GM12878 (cell line): Measurements from ENCODE around the gene MEAF6. TPM values are rescaled to one million over a fixed set of nuclear protein-coding genes. Genes with fewer than 3 reads are reported as not detected.

Experiments used
- CBX3 ChIP-seq: fragments of 200-600 bp; sonication (generic); IDR thresholded peaks from 2 replicates; pipeline ENCODE4 v1.6.1; 2016; ENCODE audit warnings: low read depth, borderline replicate concordance
- CEBPZ ChIP-seq: fragments of 150-350 bp; IDR thresholded peaks from 2 replicates; pipeline ENCODE4 v1.6.1; 2016; ENCODE audit warnings: low read depth, low read length
- CREB1 ChIP-seq: IDR thresholded peaks from 2 replicates; pipeline ENCODE4 v1.6.1; 2012; ENCODE audit warnings: low read depth, mild to moderate bottlenecking, inconsistent platforms
- CREM ChIP-seq: IDR thresholded peaks from 2 replicates; pipeline ENCODE4 v1.6.1; 2014; ENCODE audit warnings: antibody characterized with exemption, low read depth
- DPF2 ChIP-seq: fragments of 450-650 bp; IDR thresholded peaks from 2 replicates; pipeline ENCODE4 v1.6.1; 2017; ENCODE audit warnings: mild to moderate bottlenecking
- RFX5 ChIP-seq: IDR thresholded peaks from 2 replicates; pipeline ENCODE4 v1.6.1; 2011; ENCODE audit warnings: low read depth, low read length, improper control_type of control experiment
- SIX5 ChIP-seq: IDR thresholded peaks from 2 replicates; pipeline ENCODE4 v1.6.1; 2011; ENCODE audit warnings: mild to moderate bottlenecking, low read depth, low read length, moderate library complexity; ENCODE audit not compliant: severe bottlenecking
- SMARCA5 ChIP-seq: fragments of 450-650 bp; IDR thresholded peaks from 2 replicates; pipeline ENCODE4 v1.6.1; 2017; ENCODE audit warnings: mild to moderate bottlenecking
- ZNF24 ChIP-seq: fragments of 450-650 bp; IDR thresholded peaks from 2 replicates; pipeline ENCODE4 v1.6.1; 2017; ENCODE audit warnings: antibody characterized with exemption, mild to moderate bottlenecking
- ZNF622 ChIP-seq: fragments of 450-650 bp; IDR thresholded peaks from 2 replicates; pipeline ENCODE4 v1.6.1; 2017; ENCODE audit warnings: mild to moderate bottlenecking, inconsistent platforms
- polyA plus RNA-seq, 11 experiments: library from polyadenylated mRNA; depleted of rRNA in 4 of 11; unstranded in 6 of 11; stranded (reverse) in 5 of 11; fragments of >200 nt; fragmentation: Nextera tagmentation in 4 of 11; fragmentation: Illumina TruSeq in 1 of 11; extraction: Ambion mirVana in 4 of 11; extraction: Trizol in 1 of 11; gene quantifications; 1 replicate in 1 of 11; 2 replicates in 10 of 11; pipeline versions ENCODE4 v1.2.1 to v1.2.3, GENCODE V29; 2011 to 2016; ENCODE audit warnings: inconsistent platforms in 2 of 11, missing spikeins in 2 of 11, low read depth in 1 of 11
- total RNA-seq, 4 experiments: library from RNA; depleted of rRNA in 3 of 4; stranded (reverse); fragments of >200 nt in 3 of 4; fragmentation: Illumina TruSeq in 1 of 4; extraction: Trizol in 1 of 4; gene quantifications; 2 replicates each; pipeline versions ENCODE4 v1.2.1 to v1.2.3, GENCODE V29; 2013 to 2021

MEAF6 gene
- total and polyA plus RNA-seq, 10 of the 15 experiments (the other 5 are each of a cell fraction or from before 2014, with no cell fraction given), result 30.8 to 75.0 (median 58.1) TPM

GRCh38 chr1:37479255-37480124, 35.1 kb downstream of the MEAF6 start (continued):
- TF ChIP-seq CEBPZ, result no peak
- no peak for TF ChIP-seq ZNF24
- peak; percentile 43; the same call in 1 of the 2 replicates for TF ChIP-seq DPF2
- TF ChIP-seq SMARCA5, result no peak; the same call in 1 of the 2 replicates
- TF ChIP-seq CBX3, result no peak
- TF ChIP-seq ZNF622, result no peak
- TF ChIP-seq CREM, result peak; percentile 67
- no peak for TF ChIP-seq SIX5
- no peak for TF ChIP-seq RFX5
- TF ChIP-seq CREB1, result no peak
